ENCODE results near the gene SORBS2.

SORBS2 gene

DNA sequence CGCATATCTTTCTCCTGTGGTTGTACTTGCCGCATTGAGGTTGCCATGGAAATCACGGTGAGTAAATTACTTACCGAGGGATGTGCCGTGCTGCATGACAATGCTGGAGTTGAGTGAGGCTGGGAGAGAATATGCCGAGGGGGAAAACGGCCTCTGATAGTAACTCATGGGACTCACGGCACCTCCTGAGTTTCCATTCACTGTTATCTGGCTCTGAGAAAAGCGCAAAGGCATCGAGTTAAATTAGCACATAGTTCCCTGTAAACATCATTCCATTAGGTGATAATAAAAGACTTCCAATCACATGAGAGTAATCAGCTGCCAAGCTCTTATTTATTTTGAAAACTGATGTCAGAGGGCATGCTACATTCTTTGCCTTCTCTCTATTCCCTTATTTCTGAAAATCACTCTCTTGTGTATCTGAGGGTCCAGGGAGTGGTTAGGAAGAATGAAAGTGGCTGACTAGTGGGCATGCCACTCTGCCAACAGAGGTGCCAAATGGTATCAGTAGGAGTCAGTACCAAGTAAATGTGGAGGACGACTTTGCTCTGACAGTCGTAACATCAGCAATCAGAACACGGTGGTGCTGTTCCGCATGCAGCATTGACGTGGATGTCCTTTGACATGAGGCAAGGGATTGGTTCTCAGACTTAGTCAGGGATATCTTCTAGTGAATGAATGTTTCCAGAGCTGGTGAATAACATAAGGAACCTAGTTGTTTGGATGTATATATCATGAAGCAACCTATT is 149.8 kb downstream of the SORBS2 start:
- H3K4me3 Mint-ChIP-seq, result no peak overlapping the region
- H3K4me1 Mint-ChIP-seq (ENCODE audit: low read depth), result no peaks in the 10 kb centered on the region

DNA sequence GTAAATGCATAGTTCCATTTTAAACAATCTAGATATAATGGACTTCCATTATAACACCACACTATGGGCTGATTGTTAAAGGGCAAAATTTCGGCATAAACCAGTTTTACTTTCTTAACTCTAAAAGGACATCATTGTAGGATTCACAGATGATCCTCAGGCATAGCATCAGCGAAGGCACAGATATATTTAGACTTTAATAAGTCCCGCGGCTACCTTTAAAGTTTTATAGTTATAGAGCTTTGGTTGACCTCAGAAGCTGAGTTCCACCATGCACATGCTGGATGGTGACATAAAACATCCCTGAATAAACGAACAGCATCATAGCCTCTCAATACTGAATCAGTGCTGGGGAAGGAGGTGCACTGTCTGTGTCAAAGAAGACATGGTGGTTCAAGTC is 151.7 kb downstream of the SORBS2 start:
- no peak overlapping the region for H3K4me3 Mint-ChIP-seq
- no peak overlapping the region for H3K27ac Mint-ChIP-seq
- H3K36me3 Mint-ChIP-seq (ENCODE audit: low read depth), result no peaks in the 10 kb centered on the region
- no peaks in the 10 kb centered on the region for H3K9me3 Mint-ChIP-seq
- peaks cover 4% of the 10 kb centered on the region for H3K27me3 Mint-ChIP-seq
- no peaks in the 10 kb centered on the region for H3K4me1 Mint-ChIP-seq (ENCODE audit: low read depth)

More for the DNA sequence above, 149.8 kb downstream of the SORBS2 start:
- peaks cover 4% of the 10 kb centered on the region for H3K27me3 Mint-ChIP-seq
- no peaks in the 10 kb centered on the region for H3K36me3 Mint-ChIP-seq (ENCODE audit: low read depth)
- H3K27ac Mint-ChIP-seq, result no peak overlapping the region
- no peaks in the 10 kb centered on the region for H3K9me3 Mint-ChIP-seq

GRCh38 chr4:185657699-185658098 is 154.3 kb downstream of the SORBS2 start:
- no peaks in the 10 kb centered on the region for H3K36me3 Mint-ChIP-seq (ENCODE audit: low read depth)
- H3K27me3 Mint-ChIP-seq, result peaks cover 4% of the 10 kb centered on the region
- H3K9me3 Mint-ChIP-seq, result no peaks in the 10 kb centered on the region
- no peaks in the 10 kb centered on the region for H3K4me1 Mint-ChIP-seq (ENCODE audit: low read depth)
- H3K27ac Mint-ChIP-seq, result no peak overlapping the region
- no peak overlapping the region for H3K4me3 Mint-ChIP-seq

- no peaks in the 10 kb centered on the region for H3K4me1 Mint-ChIP-seq (ENCODE audit: low read depth)
- H3K27me3 Mint-ChIP-seq, result peaks cover 4% of the 10 kb centered on the region
- no peaks in the 10 kb centered on the region for H3K9me3 Mint-ChIP-seq
- no peaks in the 10 kb centered on the region for H3K36me3 Mint-ChIP-seq (ENCODE audit: low read depth)
- H3K27ac Mint-ChIP-seq, result no peak overlapping the region
- no peak overlapping the region for H3K4me3 Mint-ChIP-seq
Observed at GRCh38 chr4:185657183-185657582, 154.8 kb downstream of the SORBS2 start.

- Mint-ChIP-seq H3K4me1 (ENCODE audit: low read depth) (no peaks in the 10 kb centered on the region), H3K36me3 (ENCODE audit: low read depth) (no peaks in the 10 kb centered on the region), H3K27ac (no peak overlapping the region), H3K27me3 (peaks cover 4% of the 10 kb centered on the region), H3K4me3 (no peak overlapping the region), H3K9me3 (no peaks in the 10 kb centered on the region)
Observed at GRCh38 chr4:185656467-185656931, 155.5 kb downstream of the SORBS2 start.

DNA sequence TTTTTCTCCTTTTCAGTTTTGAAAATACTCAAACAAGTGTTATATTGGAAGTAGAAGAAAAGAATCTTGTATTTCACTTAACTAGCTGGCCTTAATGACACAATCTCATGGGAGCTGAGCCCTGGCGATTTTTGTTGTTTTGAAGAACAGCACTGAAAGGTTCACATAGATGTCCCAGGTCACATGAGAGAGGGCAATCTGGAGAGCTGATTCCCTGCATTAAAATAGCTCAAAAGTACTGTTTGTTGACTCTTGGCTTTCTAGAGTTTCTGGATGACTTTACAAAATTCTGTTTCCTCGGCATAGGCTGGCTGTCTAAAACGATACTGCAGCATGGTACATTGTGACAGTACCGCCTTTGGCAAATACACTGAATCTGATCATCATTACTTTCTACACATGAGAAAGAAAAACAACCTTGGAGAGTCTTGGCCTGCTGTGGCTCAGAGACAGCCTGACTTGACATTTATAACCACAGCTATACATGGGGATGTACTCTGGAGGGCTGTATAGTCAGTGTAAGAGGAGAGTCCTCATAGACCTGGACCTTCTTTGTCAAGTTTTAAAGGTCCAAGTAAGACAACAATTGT is 156.9 kb downstream of the SORBS2 start:
- peaks cover 4% of the 10 kb centered on the region for H3K27me3 Mint-ChIP-seq
- no peaks in the 10 kb centered on the region for H3K4me1 Mint-ChIP-seq (ENCODE audit: low read depth)
- H3K4me3 Mint-ChIP-seq, result no peak overlapping the region
- no peaks in the 10 kb centered on the region for H3K36me3 Mint-ChIP-seq (ENCODE audit: low read depth)
- H3K9me3 Mint-ChIP-seq, result no peaks in the 10 kb centered on the region
- H3K27ac Mint-ChIP-seq, result no peak overlapping the region

DNA sequence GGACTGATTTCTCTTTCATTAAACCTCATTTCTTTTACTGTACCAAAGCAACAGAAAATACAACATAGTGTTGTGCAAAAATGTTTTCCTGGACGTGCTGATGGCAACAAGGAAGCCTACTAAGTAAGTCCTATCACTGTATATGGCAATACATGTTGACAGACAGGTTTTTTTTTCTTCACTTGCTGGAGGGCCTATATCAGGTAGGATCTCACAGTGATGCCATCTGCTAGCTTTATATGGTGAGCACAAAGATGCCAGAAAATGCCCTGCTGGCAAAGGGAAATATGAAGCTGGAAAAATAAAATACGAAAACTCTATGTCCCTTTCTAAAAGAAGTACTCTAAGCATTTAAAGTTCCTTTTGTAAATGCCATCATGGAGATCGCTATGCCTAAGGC is 157.7 kb downstream of the SORBS2 start:
- no peak overlapping the region for H3K27ac Mint-ChIP-seq
- H3K4me3 Mint-ChIP-seq, result no peak overlapping the region
- no peaks in the 10 kb centered on the region for H3K9me3 Mint-ChIP-seq
- no peaks in the 10 kb centered on the region for H3K4me1 Mint-ChIP-seq (ENCODE audit: low read depth)
- H3K27me3 Mint-ChIP-seq, result peaks cover 7% of the 10 kb centered on the region
- no peaks in the 10 kb centered on the region for H3K36me3 Mint-ChIP-seq (ENCODE audit: low read depth)

GRCh38 chr4:185651851-185652250 is 160.1 kb downstream of the SORBS2 start:
- Mint-ChIP-seq H3K36me3 (ENCODE audit: low read depth) (no peaks in the 10 kb centered on the region), H3K9me3 (no peaks in the 10 kb centered on the region), H3K4me1 (ENCODE audit: low read depth) (no peaks in the 10 kb centered on the region), H3K4me3 (no peak overlapping the region), H3K27me3 (peaks cover 10% of the 10 kb centered on the region), H3K27ac (no peak overlapping the region)

DNA sequence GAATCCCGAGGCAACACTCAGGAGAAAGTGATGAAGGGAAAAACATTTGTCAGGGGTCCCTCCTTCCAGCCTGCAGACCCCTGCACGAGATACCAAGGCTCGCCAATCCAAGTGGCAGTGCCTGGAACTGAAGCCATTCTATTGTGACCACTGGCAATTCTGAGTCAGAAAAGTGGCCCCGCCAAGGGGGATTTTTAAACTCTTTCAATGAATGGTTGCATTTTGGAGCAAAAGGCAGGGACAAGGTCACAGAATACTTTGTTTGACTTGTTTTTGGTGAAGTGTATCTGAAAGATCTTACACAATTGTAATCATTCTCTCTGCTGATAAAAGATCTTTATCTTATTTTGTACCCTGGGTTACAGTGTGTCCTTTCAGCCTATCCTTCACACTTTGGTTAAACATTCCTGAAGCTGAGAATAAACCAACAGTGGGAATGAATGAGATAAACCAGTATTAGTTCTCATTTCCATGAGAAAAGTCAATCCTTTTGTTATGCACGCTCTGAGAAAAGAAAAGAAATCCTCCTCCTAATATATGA is 160.8 kb downstream of the SORBS2 start:
- Mint-ChIP-seq H3K27me3 (peaks cover 9% of the 10 kb centered on the region), H3K27ac (no peak overlapping the region), H3K4me3 (no peak overlapping the region)

DNA sequence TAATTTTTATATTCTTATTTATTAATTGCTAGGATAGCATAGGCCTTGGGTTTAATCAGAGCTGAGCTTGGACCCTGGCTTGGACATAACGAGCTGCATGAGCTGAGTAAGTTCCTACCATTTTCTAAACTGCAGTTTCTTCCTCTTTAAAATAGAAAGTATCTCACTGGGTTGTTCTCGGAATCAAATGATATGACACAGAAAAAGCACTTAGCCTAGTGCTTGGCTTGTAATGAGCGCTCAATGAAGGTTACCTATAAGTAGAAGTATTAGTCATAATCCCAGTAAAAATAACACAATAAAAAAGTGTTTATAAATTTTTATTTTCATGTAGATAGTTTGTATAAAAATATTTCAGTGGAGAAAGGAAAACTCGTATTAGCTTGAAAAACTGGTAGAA is 163.4 kb downstream of the SORBS2 start:
- H3K27me3 Mint-ChIP-seq, result peaks cover 19% of the 10 kb centered on the region
- no peak overlapping the region for H3K27ac Mint-ChIP-seq
- H3K4me1 Mint-ChIP-seq (ENCODE audit: low read depth), result no peaks in the 10 kb centered on the region
- H3K4me3 Mint-ChIP-seq, result no peak overlapping the region
- H3K36me3 Mint-ChIP-seq (ENCODE audit: low read depth), result no peaks in the 10 kb centered on the region
- H3K9me3 Mint-ChIP-seq, result no peaks in the 10 kb centered on the region

More for the DNA sequence above, 160.8 kb downstream of the SORBS2 start:
- no peaks in the 10 kb centered on the region for H3K9me3 Mint-ChIP-seq
- H3K36me3 Mint-ChIP-seq (ENCODE audit: low read depth), result no peaks in the 10 kb centered on the region
- no peaks in the 10 kb centered on the region for H3K4me1 Mint-ChIP-seq (ENCODE audit: low read depth)

DNA sequence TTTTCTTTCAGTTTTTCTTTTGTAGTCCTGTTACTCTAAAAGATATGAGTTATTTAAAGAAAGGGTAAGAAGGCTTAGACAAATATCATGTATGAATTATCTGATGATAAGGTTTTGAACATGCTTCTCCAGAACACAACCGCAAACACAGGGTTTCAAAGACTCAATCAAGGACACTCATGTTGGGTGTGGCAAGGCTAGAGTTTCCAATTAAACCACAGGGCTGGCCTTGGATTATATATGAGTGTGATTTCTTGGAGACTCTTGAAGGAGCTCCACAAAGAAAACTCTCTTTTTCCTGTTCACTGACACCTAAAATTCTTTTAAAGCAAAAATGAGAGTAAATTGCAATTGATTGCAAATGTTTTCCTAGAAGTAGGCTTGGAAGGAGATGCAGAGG is 166.6 kb downstream of the SORBS2 start:
- Mint-ChIP-seq H3K9me3 (no peaks in the 10 kb centered on the region), H3K36me3 (ENCODE audit: low read depth) (no peaks in the 10 kb centered on the region), H3K27me3 (peaks cover 19% of the 10 kb centered on the region), H3K27ac (no peak overlapping the region), H3K4me3 (no peak overlapping the region), H3K4me1 (ENCODE audit: low read depth) (no peaks in the 10 kb centered on the region)

- Mint-ChIP-seq H3K36me3 (ENCODE audit: low read depth) (no peaks in the 10 kb centered on the region), H3K4me3 (no peak overlapping the region), H3K27me3 (peaks cover 18% of the 10 kb centered on the region), H3K4me1 (ENCODE audit: low read depth) (no peaks in the 10 kb centered on the region), H3K27ac (no peak overlapping the region), H3K9me3 (no peaks in the 10 kb centered on the region)
Observed at GRCh38 chr4:185644408-185644807, 167.6 kb downstream of the SORBS2 start.

GRCh38 chr4:185642907-185643306 is 169.1 kb downstream of the SORBS2 start:
- Mint-ChIP-seq H3K9me3 (no peaks in the 10 kb centered on the region), H3K27ac (no peak overlapping the region), H3K4me1 (ENCODE audit: low read depth) (peaks cover 3% of the 10 kb centered on the region), H3K36me3 (ENCODE audit: low read depth) (no peaks in the 10 kb centered on the region), H3K27me3 (peaks cover 17% of the 10 kb centered on the region), H3K4me3 (no peak overlapping the region)

DNA sequence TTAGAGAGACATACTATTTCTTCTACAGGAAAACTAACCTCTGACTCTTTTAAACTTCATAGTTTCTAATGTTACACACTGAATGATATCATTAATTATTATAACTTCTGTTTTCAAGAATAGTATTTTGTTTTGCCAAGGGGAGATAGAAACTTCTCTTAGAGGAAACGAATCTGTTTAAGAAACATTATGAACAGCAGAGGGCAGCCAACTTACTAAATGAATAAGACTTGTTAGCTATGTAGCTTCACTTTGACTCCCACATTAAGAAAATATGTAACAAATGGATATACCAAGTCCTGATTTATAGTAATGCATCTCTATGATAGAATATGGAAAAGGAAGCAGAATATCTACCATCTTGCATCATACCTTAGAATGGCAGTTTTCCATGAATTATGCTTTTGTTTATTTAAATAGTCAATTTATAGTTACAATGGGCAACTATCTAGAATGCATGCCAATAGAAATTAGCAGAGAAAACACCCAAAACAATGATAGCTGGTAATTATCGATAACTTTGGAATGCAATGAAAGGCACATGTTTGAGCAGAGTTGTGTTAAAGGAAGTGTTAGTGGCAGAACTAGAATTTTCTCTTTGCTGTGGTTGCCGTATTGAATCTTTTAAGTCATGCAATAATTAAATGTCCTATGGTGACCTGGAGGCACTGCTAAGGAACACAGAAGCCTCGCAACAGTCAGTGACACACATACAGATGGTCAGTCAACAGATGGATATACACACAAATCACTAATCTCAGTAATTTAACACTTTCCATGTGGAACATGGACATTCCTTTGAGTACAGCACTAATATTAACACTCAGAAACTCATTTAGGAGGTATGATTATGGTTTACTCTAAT is 171.0 kb downstream of the SORBS2 start:
- Mint-ChIP-seq H3K4me1 (ENCODE audit: low read depth) (peaks cover 3% of the 10 kb centered on the region), H3K9me3 (no peaks in the 10 kb centered on the region), H3K27ac (no peak overlapping the region), H3K4me3 (no peak overlapping the region), H3K27me3 (peaks cover 20% of the 10 kb centered on the region), H3K36me3 (ENCODE audit: low read depth) (no peaks in the 10 kb centered on the region)
